Measurements from ENCODE around the gene SBNO2.

- TF ChIP-seq CTCF (IDR thresholded peaks at IDR 0.05) (no peak), EZH2 (IDR thresholded peaks at IDR 0.05; ENCODE audit: borderline replicate concordance, insufficient read depth, low read depth, low read length, poor library complexity, severe bottlenecking) (no peak)
Observed at GRCh38 chr19:1138121-1138520, 35.9 kb downstream of the SBNO2 start.
